GM10847 (cell line): ENCODE results near the gene ARID3A.
A peak's percentile ranks its signal among the peaks of the same experiment; 100 is the strongest.

ENCODE experiments used
- POLR2A ChIP-seq: IDR thresholded peaks from 2 replicates; pipeline ENCODE4 v1.6.1; 2011; ENCODE audit not compliant: insufficient read length; ENCODE audit errors: extremely low read depth

The ARID3A gene

DNA sequence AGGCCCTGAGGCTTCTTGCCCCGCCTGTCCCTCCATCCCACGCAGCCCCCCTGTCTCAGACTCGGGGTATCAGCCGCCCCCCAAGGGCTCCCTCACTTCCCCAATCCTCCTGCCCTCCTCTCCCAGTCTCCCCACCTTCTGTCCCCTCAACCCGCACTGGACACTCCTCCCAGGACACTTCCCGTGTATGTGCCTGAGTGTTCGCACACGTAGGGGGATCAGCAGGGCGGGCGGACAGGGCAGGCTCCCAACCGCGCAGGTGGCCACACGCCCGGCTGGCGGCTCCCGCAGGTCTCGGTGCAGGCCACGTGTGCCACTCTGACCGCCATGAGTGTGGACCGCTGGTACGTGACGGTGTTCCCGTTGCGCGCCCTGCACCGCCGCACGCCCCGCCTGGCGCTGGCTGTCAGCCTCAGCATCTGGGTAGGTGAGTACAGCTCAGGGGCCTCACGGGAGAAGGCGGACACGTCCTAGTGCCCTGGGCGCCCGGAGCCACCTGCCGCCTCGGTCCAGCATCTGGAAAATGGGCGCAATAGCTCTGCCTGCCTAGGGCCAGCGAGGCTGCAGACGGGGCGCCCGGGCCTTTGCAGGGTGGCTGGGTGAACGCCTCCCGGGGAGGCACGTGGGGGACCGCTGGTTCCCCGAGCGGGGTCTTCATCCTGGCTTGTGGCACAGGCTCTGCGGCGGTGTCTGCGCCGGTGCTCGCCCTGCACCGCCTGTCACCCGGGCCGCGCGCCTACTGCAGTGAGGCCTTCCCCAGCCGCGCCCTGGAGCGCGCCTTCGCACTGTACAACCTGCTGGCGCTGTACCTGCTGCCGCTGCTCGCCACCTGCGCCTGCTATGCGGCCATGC, 6.4 kb upstream of the ARID3A start:
- TF ChIP-seq POLR2A, result no peak

DNA sequence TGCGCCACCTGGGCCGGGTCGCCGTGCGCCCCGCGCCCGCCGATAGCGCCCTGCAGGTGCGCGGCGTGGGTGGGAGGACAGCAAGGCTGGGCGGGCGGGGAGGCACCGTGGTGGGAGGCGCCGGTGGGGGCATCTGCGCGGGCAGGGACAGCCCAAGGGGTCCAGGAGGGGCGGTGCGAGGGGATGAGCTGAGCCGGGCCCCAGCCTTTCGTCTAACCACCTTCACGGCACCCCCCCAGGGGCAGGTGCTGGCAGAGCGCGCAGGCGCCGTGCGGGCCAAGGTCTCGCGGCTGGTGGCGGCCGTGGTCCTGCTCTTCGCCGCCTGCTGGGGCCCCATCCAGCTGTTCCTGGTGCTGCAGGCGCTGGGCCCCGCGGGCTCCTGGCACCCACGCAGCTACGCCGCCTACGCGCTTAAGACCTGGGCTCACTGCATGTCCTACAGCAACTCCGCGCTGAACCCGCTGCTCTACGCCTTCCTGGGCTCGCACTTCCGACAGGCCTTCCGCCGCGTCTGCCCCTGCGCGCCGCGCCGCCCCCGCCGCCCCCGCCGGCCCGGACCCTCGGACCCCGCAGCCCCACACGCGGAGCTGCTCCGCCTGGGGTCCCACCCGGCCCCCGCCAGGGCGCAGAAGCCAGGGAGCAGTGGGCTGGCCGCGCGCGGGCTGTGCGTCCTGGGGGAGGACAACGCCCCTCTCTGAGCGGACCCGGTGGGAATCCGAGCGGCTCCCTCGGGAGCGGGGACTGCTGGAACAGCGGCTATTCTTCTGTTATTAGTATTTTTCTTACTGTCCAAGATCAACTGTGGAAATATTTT, 5.6 kb upstream of the ARID3A start:
- no peak for TF ChIP-seq POLR2A

DNA sequence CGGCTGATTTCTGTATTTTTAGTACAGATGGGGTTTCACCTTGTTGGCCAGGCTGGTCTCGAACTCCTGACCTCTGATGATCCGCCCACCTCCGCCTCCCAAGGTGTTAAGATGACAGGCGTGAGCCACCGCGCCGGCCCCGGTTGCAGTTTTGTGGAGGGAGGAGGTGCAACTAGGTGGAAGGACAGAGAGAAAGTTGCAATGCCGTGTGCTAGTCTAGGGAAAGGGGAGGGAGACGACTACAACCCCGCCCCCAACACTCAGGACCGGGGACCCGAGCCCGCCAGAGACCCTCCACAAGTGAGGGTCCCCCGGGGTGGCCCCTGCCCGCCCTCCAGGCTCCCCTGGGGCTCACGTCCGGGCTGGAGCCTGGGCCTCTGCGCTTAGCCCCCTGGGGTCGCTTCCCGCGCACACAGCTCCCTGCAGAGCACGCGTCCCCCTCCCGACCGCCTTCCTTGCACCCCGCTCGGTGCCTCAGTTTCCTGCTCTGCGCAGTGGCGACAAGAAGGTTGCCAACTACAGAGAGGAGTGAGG, 1.2 kb upstream of the ARID3A start:
- no peak for TF ChIP-seq POLR2A

DNA sequence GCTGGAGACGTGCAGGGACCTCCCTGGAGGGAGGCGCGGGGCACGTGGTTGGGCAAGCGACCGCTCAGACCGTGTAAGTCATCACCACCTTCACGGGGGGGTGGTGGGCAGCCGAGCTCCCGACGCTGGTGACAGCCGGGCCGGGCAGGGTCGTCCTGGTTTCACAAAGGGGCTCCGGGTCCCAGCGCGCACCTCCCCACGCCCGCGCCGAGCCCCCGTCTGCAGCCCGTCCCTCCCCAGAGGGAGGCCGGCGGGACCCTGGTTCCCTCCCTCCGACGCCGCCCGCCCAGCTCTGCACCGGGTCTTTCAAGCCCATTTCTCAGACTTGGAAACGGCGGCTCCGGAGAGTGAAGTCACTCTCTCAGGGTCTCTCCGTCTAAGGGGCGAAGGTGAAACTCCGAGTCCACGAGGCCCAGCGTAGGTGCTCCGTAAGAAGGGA, 729 bp upstream of the ARID3A start:
- TF ChIP-seq POLR2A, result peak; percentile 13

DNA sequence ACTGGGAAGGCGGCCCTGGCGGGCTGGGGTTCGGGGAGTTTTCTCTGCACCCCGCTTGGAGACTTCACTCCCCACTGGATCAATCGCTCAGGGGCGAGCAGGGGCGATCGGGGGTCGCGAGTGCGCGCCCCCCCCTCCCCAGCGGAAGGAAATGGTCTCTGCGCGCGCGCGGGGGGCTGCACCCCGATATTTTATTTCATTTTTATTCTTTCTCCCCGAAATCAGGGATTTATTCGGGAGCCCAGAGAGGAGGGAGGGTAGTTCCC, 421 bp downstream of the ARID3A start:
- no peak for TF ChIP-seq POLR2A

DNA sequence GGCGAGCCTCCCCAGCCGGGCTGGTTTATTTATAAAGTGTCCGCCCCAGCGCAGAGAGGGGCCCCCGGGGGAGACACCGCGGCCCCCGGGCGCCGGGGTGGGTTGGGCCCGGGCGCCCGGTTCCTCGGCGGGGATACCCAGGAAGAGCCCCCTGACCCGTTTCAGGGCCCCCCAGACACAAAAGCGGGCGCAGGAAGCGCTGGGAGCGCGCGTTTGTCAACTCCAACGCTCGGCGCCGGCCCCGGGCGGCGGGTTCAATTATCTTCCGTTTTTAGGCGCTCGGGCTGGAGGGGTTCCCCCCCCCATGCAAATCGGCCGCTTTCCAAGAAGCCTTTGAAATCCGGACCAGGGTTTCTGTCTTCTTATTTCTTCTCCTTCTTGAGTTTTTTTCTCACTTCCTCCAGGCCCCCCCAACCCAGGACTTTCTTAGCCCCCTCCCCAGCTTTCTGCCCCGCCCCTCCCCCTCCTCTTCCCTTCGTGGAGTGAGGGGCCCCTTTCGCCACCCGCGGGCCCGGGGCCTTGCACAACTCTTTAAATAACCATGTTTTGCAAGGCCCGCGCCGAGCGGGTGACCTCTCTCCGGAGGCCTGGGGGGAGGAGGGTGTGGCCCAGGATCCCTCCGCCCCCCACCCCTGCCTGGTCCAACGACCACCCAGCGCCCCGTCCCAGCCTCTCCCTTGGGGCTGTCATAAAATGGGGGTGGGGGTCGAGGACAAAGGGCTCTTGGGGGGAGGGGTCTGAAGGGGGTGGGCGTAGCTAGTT, 935 bp downstream of the ARID3A start:
- TF ChIP-seq POLR2A, result peak; percentile 26

DNA sequence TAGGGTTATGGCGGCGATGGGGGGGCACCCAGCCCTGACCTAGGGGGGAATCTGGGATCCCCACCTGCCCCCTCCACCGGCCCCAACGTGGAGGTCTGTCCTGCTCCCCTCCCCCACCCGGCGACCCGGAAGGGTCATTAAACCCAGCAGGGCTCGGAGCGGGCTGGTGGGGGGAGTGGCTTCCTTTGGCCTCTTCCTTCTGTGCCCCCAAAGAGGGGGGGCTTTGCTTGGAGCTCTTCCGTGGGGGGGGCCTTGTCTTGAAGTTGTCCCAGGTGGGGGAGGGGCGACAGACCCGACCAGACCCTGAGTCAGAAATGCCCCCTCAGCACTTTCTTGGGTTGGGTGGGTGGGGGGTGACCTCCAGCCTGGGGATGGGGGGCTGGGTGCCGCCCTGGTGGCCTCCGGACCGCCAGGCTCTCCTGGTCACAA, 1.5 kb downstream of the ARID3A start:
- no peak for TF ChIP-seq POLR2A

DNA sequence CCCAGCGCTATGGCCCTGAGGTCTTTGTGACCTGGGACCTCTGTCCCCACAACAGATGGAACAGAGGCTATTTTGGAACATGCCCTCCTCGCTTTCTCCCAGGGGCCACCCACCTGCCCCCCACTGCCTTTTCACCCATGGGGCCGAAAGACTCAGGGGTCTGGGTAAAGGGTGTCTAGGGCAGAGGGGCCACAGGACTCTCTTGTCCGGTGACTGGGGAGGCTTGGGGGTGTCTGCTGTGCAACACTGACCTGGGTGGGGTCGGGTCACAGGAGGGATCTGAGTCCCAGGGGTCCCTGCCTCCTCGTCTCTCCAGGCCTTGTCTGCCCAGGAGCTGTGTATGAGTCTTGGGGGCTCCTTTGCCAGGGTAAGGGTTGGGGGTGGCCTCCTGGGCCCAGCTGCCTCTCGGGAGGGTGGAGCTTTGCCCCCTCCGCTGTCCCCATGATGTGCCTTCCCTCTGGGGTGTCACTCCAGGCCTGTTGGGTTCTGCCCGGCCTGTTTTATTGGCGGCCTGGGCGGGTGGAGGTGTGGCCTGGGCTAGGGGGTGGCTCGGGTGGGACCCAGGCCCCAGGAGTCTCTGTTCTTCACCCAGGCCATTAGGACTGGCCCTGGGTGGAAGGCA, 2.1 kb downstream of the ARID3A start:
- no peak for TF ChIP-seq POLR2A

DNA sequence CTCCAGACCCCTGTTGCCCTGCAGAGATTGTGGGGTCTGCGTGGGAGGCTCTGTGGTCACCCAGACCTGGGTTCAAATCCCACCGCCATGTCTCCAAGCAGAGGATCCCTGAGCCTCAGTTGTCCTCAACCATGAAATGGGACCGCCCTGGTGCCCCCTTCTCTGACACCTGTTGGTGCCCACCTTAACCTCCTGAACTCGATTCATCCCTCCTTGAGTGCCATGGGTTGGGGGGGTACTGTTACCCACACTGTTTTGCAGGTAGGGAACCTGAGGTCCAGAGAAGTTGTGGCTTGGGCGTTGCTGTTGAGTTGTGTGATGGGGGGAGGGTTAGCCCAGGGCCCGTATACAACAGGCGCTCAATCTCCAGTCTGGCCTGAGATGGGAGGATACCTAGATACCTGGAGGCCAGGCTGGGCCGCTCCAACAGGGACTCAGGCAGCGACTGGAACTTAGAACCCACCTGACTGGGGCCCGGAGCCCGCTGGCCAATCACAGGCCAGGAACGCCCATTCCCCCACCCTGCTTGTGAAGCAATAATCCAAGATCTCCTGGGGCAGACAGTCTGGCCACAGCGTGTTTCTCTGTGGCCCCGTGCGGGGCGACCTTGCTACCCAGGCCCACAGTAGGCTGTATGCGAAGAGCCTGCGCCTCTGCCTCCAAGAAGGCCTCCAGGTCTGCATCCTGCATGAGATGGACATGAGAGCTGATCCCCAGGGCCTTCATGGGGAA, 2.8 kb downstream of the ARID3A start:
- TF ChIP-seq POLR2A, result no peak

DNA sequence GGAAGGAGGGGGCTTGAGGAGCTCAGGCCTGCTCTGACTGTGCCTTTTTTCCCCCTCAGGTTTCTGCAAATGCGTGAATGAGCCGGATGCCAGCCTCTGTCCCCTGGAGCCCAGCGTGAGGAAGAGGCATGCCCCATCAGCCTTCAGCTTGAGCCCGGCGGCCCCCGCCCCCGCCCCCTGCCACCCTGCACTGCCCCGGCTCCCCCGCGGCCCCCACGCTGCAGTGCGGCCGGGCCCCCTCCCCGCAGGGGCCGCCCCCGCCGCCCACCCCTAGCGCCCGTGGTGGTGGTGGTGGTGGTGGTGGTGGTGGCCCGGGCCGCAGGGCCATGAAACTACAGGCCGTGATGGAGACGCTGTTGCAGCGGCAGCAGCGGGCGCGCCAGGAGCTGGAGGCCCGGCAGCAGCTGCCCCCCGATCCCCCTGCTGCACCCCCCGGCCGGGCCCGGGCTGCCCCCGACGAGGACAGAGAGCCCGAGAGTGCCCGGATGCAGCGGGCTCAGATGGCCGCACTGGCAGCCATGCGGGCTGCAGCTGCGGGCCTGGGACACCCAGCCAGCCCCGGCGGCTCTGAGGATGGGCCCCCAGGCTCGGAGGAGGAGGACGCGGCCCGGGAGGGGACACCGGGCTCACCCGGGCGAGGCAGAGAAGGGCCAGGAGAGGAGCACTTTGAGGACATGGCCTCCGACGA, 3.5 kb downstream of the ARID3A start:
- TF ChIP-seq POLR2A, result no peak

DNA sequence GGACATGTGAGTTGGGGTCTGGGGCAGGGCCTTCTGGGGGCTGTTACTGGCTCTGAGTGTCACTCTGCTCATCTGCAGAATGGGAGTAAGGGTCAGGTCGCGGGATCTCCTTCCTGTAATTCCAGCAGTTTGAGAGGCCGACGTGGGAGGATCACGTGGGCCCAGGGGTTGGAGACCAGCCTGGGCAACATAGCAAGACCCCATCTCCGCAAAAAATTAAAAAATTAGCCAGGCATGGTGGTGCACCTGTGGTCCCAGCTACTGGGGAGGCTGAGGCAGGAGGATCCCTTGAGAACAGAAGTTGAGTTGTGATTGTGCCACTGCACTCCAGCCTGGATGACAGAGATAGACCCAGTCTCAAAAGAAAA, 4.0 kb downstream of the ARID3A start:
- TF ChIP-seq POLR2A, result no peak

DNA sequence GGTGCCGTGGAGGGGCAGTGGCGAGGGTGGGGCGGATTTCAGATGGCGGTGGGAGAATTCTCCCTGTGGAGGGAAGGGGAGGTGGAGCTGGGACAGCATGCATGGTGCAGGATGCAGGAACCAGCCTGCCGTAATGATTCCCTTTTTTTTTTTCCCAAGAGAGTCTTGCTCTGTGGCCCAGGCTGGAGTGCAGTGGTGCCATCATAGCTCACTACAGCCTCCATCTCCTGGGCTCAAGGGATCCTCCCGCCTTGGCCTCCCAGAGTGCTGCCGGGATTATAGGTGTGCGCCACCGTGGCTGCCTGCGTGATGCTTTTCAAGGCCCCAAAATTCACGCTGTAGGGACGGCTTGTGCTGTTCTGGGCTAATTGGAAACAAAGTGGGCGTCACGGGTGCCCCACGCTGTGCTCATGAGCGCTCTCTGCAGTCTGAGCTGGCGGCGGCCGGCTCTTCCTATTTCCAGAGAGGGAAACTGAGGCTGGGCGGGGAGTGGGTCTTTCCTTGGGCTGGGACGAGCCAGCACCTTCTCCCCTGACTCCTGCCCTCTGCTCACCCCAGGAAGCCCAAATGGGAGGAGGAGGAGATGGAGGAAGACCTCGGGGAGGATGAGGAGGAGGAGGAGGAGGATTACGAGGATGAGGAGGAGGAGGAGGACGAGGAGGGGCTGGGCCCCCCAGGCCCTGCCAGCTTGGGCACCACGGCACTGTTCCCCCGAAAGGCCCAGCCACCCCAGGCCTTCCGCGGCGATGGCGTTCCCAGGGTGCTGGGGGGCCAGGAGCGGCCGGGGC, 6.2 kb downstream of the ARID3A start:
- TF ChIP-seq POLR2A, result no peak

DNA sequence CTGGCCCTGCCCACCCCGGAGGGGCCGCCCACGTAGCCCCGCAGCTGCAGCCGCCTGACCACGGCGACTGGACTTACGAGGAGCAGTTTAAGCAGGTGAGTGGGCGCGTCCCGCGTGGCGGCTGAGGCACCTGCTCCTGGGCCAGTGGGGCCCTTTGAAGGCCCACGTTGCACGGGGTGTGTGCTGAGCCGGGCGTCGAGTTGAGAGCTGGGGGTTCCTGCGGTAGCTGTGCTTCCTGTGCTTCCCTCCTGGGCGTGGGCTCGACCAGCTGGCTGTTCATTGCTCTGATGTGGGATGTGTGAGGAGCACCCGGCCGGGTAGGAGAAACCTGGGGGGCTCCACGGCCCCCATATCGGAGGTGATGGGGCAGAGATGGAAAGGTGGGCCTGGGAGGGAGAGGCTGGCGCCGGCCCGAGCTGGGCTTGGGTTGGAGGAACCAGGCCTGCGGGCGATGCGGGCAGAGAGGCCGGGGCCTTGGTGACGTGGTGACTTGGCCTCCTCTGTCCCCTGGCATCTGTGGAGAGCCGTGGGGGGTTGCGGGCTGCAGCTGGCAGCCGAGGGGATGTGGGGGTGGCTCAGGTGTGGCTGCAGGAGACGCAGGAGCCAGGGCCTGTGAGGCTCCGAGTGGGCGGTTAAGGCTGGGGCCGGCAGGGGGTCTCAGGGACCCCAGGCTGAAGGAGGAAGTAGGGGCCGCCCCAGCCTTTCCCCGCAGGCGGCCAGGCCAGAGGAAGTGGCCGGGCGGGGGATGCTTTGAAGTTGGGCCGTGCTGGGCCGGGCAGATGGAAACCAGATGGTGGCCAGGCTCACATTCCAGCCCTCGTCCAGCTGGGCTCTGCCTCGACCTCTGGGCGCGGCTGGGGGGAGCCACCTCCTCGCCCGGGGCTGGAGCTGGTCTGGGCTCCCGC, 7.1 kb downstream of the ARID3A start:
- TF ChIP-seq POLR2A, result no peak

DNA sequence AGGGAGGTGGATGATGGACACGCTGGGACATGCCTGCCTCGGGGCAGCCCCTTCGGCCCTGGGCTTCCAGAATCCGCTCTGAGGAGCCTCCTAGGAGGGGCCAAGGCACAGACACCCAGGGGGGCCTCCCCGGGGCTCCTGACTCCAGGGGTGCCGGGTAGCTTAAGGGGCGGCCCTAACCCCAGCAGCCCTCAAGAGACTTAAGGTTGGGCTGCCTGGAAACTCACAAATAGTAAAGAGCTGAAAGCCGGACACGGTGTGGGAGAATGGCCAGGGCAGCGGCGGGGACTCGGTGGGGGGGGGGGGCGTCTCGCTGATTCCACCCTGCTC, 7.7 kb downstream of the ARID3A start:
- no peak for TF ChIP-seq POLR2A
